ENCODE measurements around the gene EPN2.

EPN2 gene

GRCh38 chr17:19284005-19284959 is 47.1 kb downstream of the EPN2 start:
- in situ Hi-C loops (cut with MboI; ENCODE audit: low sequenced_read_pairs), result no loop called here
- no peaks in the 10 kb centered on the region for H3K27me3 ChIP-seq (ENCODE audit: low read depth)
- H3K4me1 ChIP-seq, result peaks cover 3% of the 10 kb centered on the region; the same call in 1 of the 2 replicates
- H3K4me3 ChIP-seq, result no peak overlapping the region
- peaks cover 13% of the 10 kb centered on the region for H3K36me3 ChIP-seq (replicated peaks)
- H3K9me3 ChIP-seq, result no peaks in the 10 kb centered on the region
- DNase-seq (ENCODE audit: low spot score in 2 of 2), result no peak

- Histone ChIP-seq H3K9me3 (no peaks in the 10 kb centered on the region), H3K36me3 (replicated peaks) (peaks cover 13% of the 10 kb centered on the region), H3K4me3 (no peak overlapping the region), H3K4me1 (peaks cover 3% of the 10 kb centered on the region; the same call in 1 of the 2 replicates), H3K27me3 (ENCODE audit: low read depth) (no peaks in the 10 kb centered on the region)
- no peak for DNase-seq (ENCODE audit: low spot score in 2 of 2)
- in situ Hi-C loops (cut with MboI; ENCODE audit: low sequenced_read_pairs), result no loop called here
These were observed 48.2 kb downstream of the EPN2 start for GRCh38 chr17:19285213-19285900.

GRCh38 chr17:19286751-19287341 is 49.7 kb downstream of the EPN2 start:
- Histone ChIP-seq H3K9me3 (no peaks in the 10 kb centered on the region), H3K4me1 (peaks cover 3% of the 10 kb centered on the region; the same call in 1 of the 2 replicates), H3K36me3 (replicated peaks) (peaks cover 13% of the 10 kb centered on the region), H3K27me3 (ENCODE audit: low read depth) (no peaks in the 10 kb centered on the region), H3K4me3 (no peak overlapping the region)
- in situ Hi-C loops (cut with MboI; ENCODE audit: low sequenced_read_pairs), result no loop called here
- no peak for DNase-seq (ENCODE audit: low spot score in 2 of 2)

- Histone ChIP-seq H3K36me3 (replicated peaks) (peaks cover 13% of the 10 kb centered on the region), H3K4me1 (peaks cover 3% of the 10 kb centered on the region; the same call in 1 of the 2 replicates), H3K9me3 (no peaks in the 10 kb centered on the region), H3K27me3 (ENCODE audit: low read depth) (no peaks in the 10 kb centered on the region), H3K4me3 (no peak overlapping the region)
- in situ Hi-C loops (cut with MboI; ENCODE audit: low sequenced_read_pairs), result no loop called here
- no peak for DNase-seq (ENCODE audit: low spot score in 2 of 2)
These were observed 50.5 kb downstream of the EPN2 start for GRCh38 chr17:19287651-19288050.

- peaks cover 3% of the 10 kb centered on the region; the same call in 1 of the 2 replicates for H3K4me1 ChIP-seq
- DNase-seq (ENCODE audit: low spot score in 2 of 2), result peak; percentile 36 to 62
- in situ Hi-C loops (cut with MboI; ENCODE audit: low sequenced_read_pairs), result no loop called here
- H3K4me3 ChIP-seq, result no peak overlapping the region
- H3K9me3 ChIP-seq, result no peaks in the 10 kb centered on the region
- H3K36me3 ChIP-seq (replicated peaks), result peaks cover 9% of the 10 kb centered on the region
- H3K27me3 ChIP-seq (ENCODE audit: low read depth), result no peaks in the 10 kb centered on the region
These were observed 51.3 kb downstream of the EPN2 start for GRCh38 chr17:19288453-19288852.

- Histone ChIP-seq H3K9me3 (no peaks in the 10 kb centered on the region), H3K27me3 (ENCODE audit: low read depth) (no peaks in the 10 kb centered on the region), H3K4me3 (no peak overlapping the region), H3K36me3 (replicated peaks) (no peaks in the 10 kb centered on the region; the same call in 1 of the 2 replicates), H3K4me1 (peaks cover 3% of the 10 kb centered on the region; the same call in 1 of the 2 replicates)
- in situ Hi-C loops (cut with MboI; ENCODE audit: low sequenced_read_pairs), result no loop called here
- no peak for DNase-seq (ENCODE audit: low spot score in 2 of 2)
These were observed 53.0 kb downstream of the EPN2 start for GRCh38 chr17:19290066-19290705.

- in situ Hi-C loops (cut with MboI; ENCODE audit: low sequenced_read_pairs), result no loop called here
- H3K4me3 ChIP-seq, result no peak overlapping the region
- no peak for DNase-seq (ENCODE audit: low spot score in 2 of 2)
- H3K27me3 ChIP-seq (ENCODE audit: low read depth), result no peaks in the 10 kb centered on the region
- no peaks in the 10 kb centered on the region; the same call in 1 of the 2 replicates for H3K36me3 ChIP-seq (replicated peaks)
- H3K4me1 ChIP-seq, result peaks cover 3% of the 10 kb centered on the region; the same call in 1 of the 2 replicates
- no peaks in the 10 kb centered on the region for H3K9me3 ChIP-seq
These were observed 54.6 kb downstream of the EPN2 start for GRCh38 chr17:19291646-19292376.

- Histone ChIP-seq H3K27me3 (ENCODE audit: low read depth) (no peaks in the 10 kb centered on the region), H3K4me3 (no peak overlapping the region), H3K9me3 (no peaks in the 10 kb centered on the region), H3K4me1 (peaks cover 3% of the 10 kb centered on the region), H3K36me3 (replicated peaks) (no peaks in the 10 kb centered on the region; the same call in 1 of the 2 replicates)
- no peak for DNase-seq (ENCODE audit: low spot score in 2 of 2)
- in situ Hi-C loops (cut with MboI; ENCODE audit: low sequenced_read_pairs), result no loop called here
These were observed 55.2 kb downstream of the EPN2 start for GRCh38 chr17:19292377-19292711.

GRCh38 chr17:19294443-19294842 is 57.3 kb downstream of the EPN2 start:
- in situ Hi-C loops (cut with MboI; ENCODE audit: low sequenced_read_pairs), result no loop called here
- no peak overlapping the region for H3K4me3 ChIP-seq
- H3K9me3 ChIP-seq, result no peaks in the 10 kb centered on the region
- H3K36me3 ChIP-seq (replicated peaks), result no peaks in the 10 kb centered on the region
- DNase-seq (ENCODE audit: low spot score in 2 of 2), result no peak
- no peaks in the 10 kb centered on the region for H3K27me3 ChIP-seq (ENCODE audit: low read depth)
- peaks cover 9% of the 10 kb centered on the region for H3K4me1 ChIP-seq

- no peak for DNase-seq (ENCODE audit: low spot score in 2 of 2)
- Histone ChIP-seq H3K27me3 (ENCODE audit: low read depth) (no peaks in the 10 kb centered on the region), H3K36me3 (replicated peaks) (no peaks in the 10 kb centered on the region), H3K4me3 (no peak overlapping the region), H3K4me1 (peaks cover 9% of the 10 kb centered on the region), H3K9me3 (no peaks in the 10 kb centered on the region)
- in situ Hi-C loops (cut with MboI; ENCODE audit: low sequenced_read_pairs), result no loop called here
These were observed 58.4 kb downstream of the EPN2 start for GRCh38 chr17:19295473-19296135.

GRCh38 chr17:19296786-19297778 is 59.9 kb downstream of the EPN2 start:
- Histone ChIP-seq H3K4me3 (no peak overlapping the region), H3K4me1 (peaks cover 9% of the 10 kb centered on the region), H3K9me3 (no peaks in the 10 kb centered on the region), H3K27me3 (ENCODE audit: low read depth) (no peaks in the 10 kb centered on the region), H3K36me3 (replicated peaks) (no peaks in the 10 kb centered on the region)
- in situ Hi-C loops (cut with MboI; ENCODE audit: low sequenced_read_pairs), result no loop called here
- no peak for DNase-seq (ENCODE audit: low spot score in 2 of 2)

Measured in HAP-1 (cell line).